Loucy (cell line): ENCODE results near the gene LRFN4.
A peak's percentile ranks its signal among the peaks of the same experiment; 100 is the strongest.

Experiments
- H2AFZ ChIP-seq: fragments of 200-600 bp; sonication (generic); 2 replicates; pipeline ENCODE4 v1.6.0; 2016; ENCODE audit warnings: antibody characterized with exemption, mild to moderate bottlenecking, low read length, moderate library complexity
- H3F3A ChIP-seq: fragments of 200-600 bp; 2 replicates; pipeline ENCODE4 v1.6.0; 2016; ENCODE audit warnings: antibody characterized with exemption, low read depth, mild to moderate bottlenecking
- H3K27me3 ChIP-seq: fragments of 200-600 bp; sonication (generic); 2 replicates; pipeline ENCODE4 v1.6.1; 2014; ENCODE audit warnings: low read length, mild to moderate bottlenecking; ENCODE audit not compliant: insufficient read depth, poor library complexity, severe bottlenecking
- H3K36me3 ChIP-seq: fragments of 200-600 bp; sonication (generic); 2 replicates; pipeline ENCODE4 v1.6.1; 2016; ENCODE audit warnings: low read length; ENCODE audit not compliant: insufficient read depth
- H3K4me1 ChIP-seq: fragments of 200-600 bp; sonication (generic); 2 replicates; pipeline ENCODE4 v1.5.1; 2014; ENCODE audit warnings: low read length, mild to moderate bottlenecking; ENCODE audit not compliant: insufficient read depth, poor library complexity, severe bottlenecking
- H3K4me2 ChIP-seq: fragments of 200-600 bp; sonication (generic); 2 replicates; pipeline ENCODE4 v1.6.0; 2014; ENCODE audit warnings: antibody characterized with exemption, low read length, low read depth, mild to moderate bottlenecking; ENCODE audit not compliant: poor library complexity, severe bottlenecking
- H3K4me3 ChIP-seq: fragments of 200-600 bp; sonication (generic); 2 replicates; pipeline ENCODE4 v1.5.1; 2014; ENCODE audit warnings: low read length, mild to moderate bottlenecking, mixed read lengths; ENCODE audit not compliant: poor library complexity, severe bottlenecking
- H3K79me2 ChIP-seq: fragments of 200-600 bp; sonication (generic); 2 replicates; pipeline ENCODE4 v1.6.1; 2014; ENCODE audit warnings: low read length; ENCODE audit not compliant: insufficient read depth
- H3K9ac ChIP-seq: fragments of 200-600 bp; sonication (generic); 2 replicates; pipeline ENCODE4 v1.6.0; 2014; ENCODE audit warnings: mild to moderate bottlenecking, low read depth, low read length, moderate library complexity; ENCODE audit not compliant: poor library complexity, severe bottlenecking
- H3K9me2 ChIP-seq: fragments of 200-600 bp; sonication (generic); replicated peaks from 2 replicates; pipeline ENCODE4 v1.6.1; 2016; ENCODE audit warnings: low read depth, low read length, mixed read lengths
- H3K9me3 ChIP-seq: fragments of 200-600 bp; sonication (generic); 2 replicates; pipeline ENCODE4 v1.6.1; 2014; ENCODE audit warnings: mild to moderate bottlenecking, antibody characterized with exemption, low read length, low read depth; ENCODE audit not compliant: insufficient read depth
- H4K20me1 ChIP-seq: fragments of 200-600 bp; sonication (generic); 2 replicates; pipeline ENCODE4 v1.6.0; 2014; ENCODE audit warnings: antibody characterized with exemption, low read length, mild to moderate bottlenecking; ENCODE audit not compliant: insufficient read depth, poor library complexity, severe bottlenecking
- CTCF ChIP-seq: fragments of 200-600 bp; sonication (generic); conservative IDR thresholded peaks from 2 replicates; pipeline ENCODE4 v1.5.1; 2014; ENCODE audit warnings: mild to moderate bottlenecking, antibody characterized with exemption, low read length
- EZH2phosphoT487 ChIP-seq: fragments of 200-600 bp; IDR thresholded peaks from 2 replicates; pipeline ENCODE4 v1.6.1; 2018; ENCODE audit warnings: antibody characterized with exemption, mild to moderate bottlenecking, moderate library complexity, borderline replicate concordance

The LRFN4 gene

GRCh38 chr11:66881927-66882452 lies 25.1 kb downstream of the LRFN4 start:
- Histone ChIP-seq H3K27me3 (no peaks in the 10 kb centered on the region), H2AFZ (no peak overlapping the region), H3K4me1 (peaks cover 28% of the 10 kb centered on the region), H3K9me2 (no peaks in the 10 kb centered on the region), H3K79me2 (no peaks in the 10 kb centered on the region), H3F3A (0 out of 2 replicates have a peak, but pooled peaks cover 3% of the 10 kb centered on the region), H3K4me2 (no peak overlapping the region), H3K36me3 (no peaks in the 10 kb centered on the region), H4K20me1 (no peaks in the 10 kb centered on the region), H3K9ac (peak overlapping the region; percentile 54), H3K9me3 (no peaks in the 10 kb centered on the region), H3K4me3 (no peak overlapping the region)
- TF ChIP-seq EZH2phosphoT487: no peak
- TF ChIP-seq CTCF: no peak

DNA sequence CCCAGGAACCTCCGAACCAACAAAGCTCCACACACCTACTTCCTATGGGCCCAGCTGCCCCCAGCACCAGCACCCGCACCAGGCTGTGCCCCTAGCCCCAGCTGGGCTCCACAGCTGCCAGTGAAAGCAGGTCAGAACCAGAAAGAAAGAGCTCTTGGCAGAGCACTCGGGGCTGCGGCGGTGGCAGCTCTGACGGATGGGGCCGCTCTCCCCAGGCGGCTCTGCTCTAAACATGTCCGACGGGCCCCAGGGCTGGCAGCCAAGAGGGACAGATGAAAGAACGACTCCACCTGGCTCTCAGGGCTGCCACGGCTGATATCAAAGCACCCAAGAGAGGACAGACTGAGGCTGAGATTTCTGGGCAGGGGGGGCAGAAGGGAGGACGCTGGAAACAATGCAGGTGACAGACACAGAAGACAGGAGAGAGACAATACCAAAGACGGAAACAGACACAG lies 25.7 kb downstream of the LRFN4 start:
- no peak for TF ChIP-seq CTCF
- TF ChIP-seq EZH2phosphoT487: no peak
- Histone ChIP-seq H2AFZ (no peak overlapping the region), H3K36me3 (no peaks in the 10 kb centered on the region), H3K9me3 (no peaks in the 10 kb centered on the region), H3K4me2 (no peak overlapping the region), H3K4me1 (peaks cover 28% of the 10 kb centered on the region), H3K27me3 (no peaks in the 10 kb centered on the region), H3K9ac (no peak overlapping the region), H3F3A (0 out of 2 replicates have a peak, but pooled peaks cover 3% of the 10 kb centered on the region), H3K4me3 (no peak overlapping the region), H3K9me2 (no peaks in the 10 kb centered on the region), H3K79me2 (no peaks in the 10 kb centered on the region), H4K20me1 (no peaks in the 10 kb centered on the region)

- Histone ChIP-seq H3K4me2 (no peak overlapping the region), H4K20me1 (no peaks in the 10 kb centered on the region), H3K4me3 (no peak overlapping the region), H2AFZ (peak overlapping the region; percentile 46; the same call in 1 of the 2 replicates), H3K79me2 (no peaks in the 10 kb centered on the region), H3K9me2 (no peaks in the 10 kb centered on the region), H3K9me3 (no peaks in the 10 kb centered on the region), H3K27me3 (no peaks in the 10 kb centered on the region), H3K4me1 (peaks cover 24% of the 10 kb centered on the region), H3K9ac (no peak overlapping the region), H3K36me3 (no peaks in the 10 kb centered on the region), H3F3A (0 out of 2 replicates have a peak, but pooled peaks cover 3% of the 10 kb centered on the region)
- TF ChIP-seq CTCF (peak; percentile 77), EZH2phosphoT487 (no peak)
These were observed 26.4 kb downstream of the LRFN4 start for GRCh38 chr11:66883016-66883965.
